ENCODE measurements around the gene SOX3. TPM values are rescaled to one million over a fixed set of nuclear protein-coding genes. Genes with fewer than 3 reads are reported as not detected.

SOX3 gene
- total RNA-seq, 1 donor from 2014 or later: 20.4 TPM

- peaks cover 6% of the 10 kb centered on the region for H3K27me3 Mint-ChIP-seq (ENCODE audit: insufficient read depth, low read depth)
- H3K36me3 Mint-ChIP-seq: peaks cover 6% of the 10 kb centered on the region
- no peaks in the 10 kb centered on the region for H3K36me3 ChIP-seq
- H3K4me2 ChIP-seq: no peak overlapping the region
- no peak overlapping the region for H2AFZ ChIP-seq (replicated peaks)
- TF ChIP-seq EZH2 (IDR thresholded peaks at IDR 0.05) (no peak), EZH2phosphoT487 (IDR thresholded peaks at IDR 0.05) (no peak), CTCF (IDR thresholded peaks at IDR 0.05) (no peak)
- H3K27me3 ChIP-seq: no peaks in the 10 kb centered on the region
- H3F3A ChIP-seq (ENCODE audit: low read depth): no peaks in the 10 kb centered on the region
- no peaks in the 10 kb centered on the region for H3K4me1 Mint-ChIP-seq
- no peaks in the 10 kb centered on the region for H3K79me2 ChIP-seq (ENCODE audit: low read depth)
- no peak overlapping the region for H3K27ac Mint-ChIP-seq
- H3K27ac ChIP-seq: no peak overlapping the region
- no peak overlapping the region for H3K9ac ChIP-seq
- DNase-seq (ENCODE audit: low spot score): no peak
- H3K9me3 Mint-ChIP-seq: peaks cover 31% of the 10 kb centered on the region
- H3K4me3 Mint-ChIP-seq: no peak overlapping the region
- H3K9me3 ChIP-seq (ENCODE audit: low read depth): peaks cover 3% of the 10 kb centered on the region
- H3K4me1 ChIP-seq: no peaks in the 10 kb centered on the region
- no peak overlapping the region for H3K4me3 ChIP-seq
- no peaks in the 10 kb centered on the region for H4K20me1 ChIP-seq (ENCODE audit: low read depth)
Observed at GRCh38 chrX:140475025-140475424, 29.8 kb downstream of the SOX3 start.

- Histone ChIP-seq H3F3A (ENCODE audit: low read depth) (no peaks in the 10 kb centered on the region), H3K27ac (no peak overlapping the region), H3K36me3 (no peaks in the 10 kb centered on the region), H3K4me1 (no peaks in the 10 kb centered on the region), H3K9me3 (ENCODE audit: low read depth) (no peaks in the 10 kb centered on the region), H3K9ac (no peak overlapping the region), H2AFZ (replicated peaks) (no peak overlapping the region), H3K4me2 (no peak overlapping the region), H4K20me1 (ENCODE audit: low read depth) (no peaks in the 10 kb centered on the region), H3K79me2 (ENCODE audit: low read depth) (no peaks in the 10 kb centered on the region), H3K4me3 (no peak overlapping the region), H3K27me3 (no peaks in the 10 kb centered on the region)
- no peak overlapping the region for H3K27ac Mint-ChIP-seq
- DNase-seq (ENCODE audit: low spot score): no peak
- no peaks in the 10 kb centered on the region for H3K36me3 Mint-ChIP-seq
- H3K4me1 Mint-ChIP-seq: no peaks in the 10 kb centered on the region
- H3K9me3 Mint-ChIP-seq: no peaks in the 10 kb centered on the region
- H3K4me3 Mint-ChIP-seq: no peak overlapping the region
- H3K27me3 Mint-ChIP-seq (ENCODE audit: insufficient read depth, low read depth): peaks cover 2% of the 10 kb centered on the region
- TF ChIP-seq CTCF (IDR thresholded peaks at IDR 0.05) (no peak), EZH2phosphoT487 (IDR thresholded peaks at IDR 0.05) (no peak), EZH2 (IDR thresholded peaks at IDR 0.05) (no peak)
Observed at GRCh38 chrX:140467211-140467610, 37.7 kb downstream of the SOX3 start.

Other genes starting within 250 kb of the SOX3 start
- gene LINC00632, start 204.7 kb upstream of the SOX3 start, total RNA-seq (ENCODE audit: low replicate concordance): 12.0 and 13.7 TPM in 2 replicates